HG03025 (cell line): Measurements from ENCODE around the gene MAPK9.
"Not testable (repeated sequence)": the region's sequence is repeated elsewhere in the genome, so short reads cannot be mapped to it uniquely, and the experiment has no call there.

Experiments used
- ATAC-seq: cut with Tn5 transposase; IDR thresholded peaks from one replicate; pipeline ENCODE4 v1.9.1; 2021; ENCODE audit warnings: mild to moderate bottlenecking, moderate library complexity; ENCODE audit not compliant: unreplicated experiment, low FRiP score

The MAPK9 gene

DNA sequence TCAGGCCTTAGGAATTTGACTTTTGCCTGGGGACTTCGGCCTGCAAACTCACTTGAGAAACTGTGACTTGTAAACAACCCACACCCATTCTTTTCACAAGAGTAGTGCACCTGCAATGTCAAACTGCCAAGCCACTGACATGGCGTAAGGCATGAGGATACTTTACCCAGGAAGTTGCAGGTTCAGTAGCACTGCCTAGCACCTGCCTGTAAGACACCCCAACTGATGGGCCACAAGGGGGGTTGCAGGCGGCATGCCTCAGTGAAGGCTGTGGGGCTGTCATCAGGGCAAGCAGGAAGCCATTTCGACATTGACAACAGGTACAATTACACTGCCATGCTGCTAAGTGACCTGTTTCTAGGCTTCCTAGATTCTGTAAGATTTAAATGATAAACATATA lies 41.6 kb downstream of the MAPK9 start:
- ATAC-seq: no peak

DNA sequence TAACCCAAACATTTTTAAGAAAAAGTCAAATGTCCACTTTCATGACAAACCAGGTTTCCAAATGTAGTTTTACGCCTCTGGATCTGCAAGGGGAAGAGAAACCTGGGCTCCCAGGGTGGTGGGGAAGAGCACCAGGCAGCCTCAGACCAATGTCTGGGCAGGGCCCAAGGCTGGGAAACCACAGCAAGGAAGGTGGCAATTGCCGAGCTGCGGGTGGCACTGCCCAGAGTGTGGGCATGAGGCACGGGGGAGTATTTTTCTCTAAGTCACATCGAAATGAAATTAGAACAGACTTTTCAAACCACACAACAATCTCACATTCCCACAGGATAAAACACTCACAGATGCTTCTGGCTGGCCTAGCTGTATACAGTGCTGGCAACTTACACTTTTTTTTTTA lies 50.3 kb downstream of the MAPK9 start:
- no peak for ATAC-seq

DNA sequence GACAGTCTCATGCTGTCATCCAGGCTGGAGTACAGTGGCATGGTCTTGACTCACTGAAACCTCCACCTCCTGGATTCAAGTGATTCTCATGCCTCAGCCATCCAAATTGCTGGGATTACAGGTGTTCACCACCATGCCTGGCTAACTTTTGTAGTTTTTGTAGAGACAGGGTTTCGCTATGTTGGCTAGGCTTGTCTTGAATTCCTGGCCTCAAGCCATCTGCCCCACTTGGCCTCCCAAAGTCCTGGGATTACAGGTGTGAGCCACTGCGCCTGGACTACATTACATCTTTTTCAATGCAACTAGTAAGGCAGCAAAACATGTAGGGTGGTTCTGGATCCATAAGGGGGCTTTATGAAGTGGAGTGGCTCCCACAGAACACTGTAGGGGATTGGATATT lies 53.3 kb downstream of the MAPK9 start:
- no peak for ATAC-seq

DNA sequence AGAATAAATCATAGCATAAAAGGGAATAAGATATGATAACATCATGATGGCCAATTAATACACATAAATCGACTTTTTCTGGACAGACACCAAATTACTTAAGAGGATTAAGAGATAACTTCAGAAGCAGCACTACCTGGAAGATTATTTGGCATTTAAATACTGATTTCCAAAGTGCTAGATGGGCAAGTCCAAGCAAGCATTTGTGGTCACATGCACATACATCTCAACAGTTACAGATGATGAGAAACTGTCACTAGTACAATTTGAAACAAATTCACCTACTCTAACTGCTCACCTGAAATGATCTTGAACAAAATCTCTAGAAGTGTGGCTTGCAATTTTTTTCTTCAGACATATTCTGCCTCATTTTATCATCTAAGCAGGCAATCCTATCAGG lies 56.0 kb downstream of the MAPK9 start:
- ATAC-seq: no peak

DNA sequence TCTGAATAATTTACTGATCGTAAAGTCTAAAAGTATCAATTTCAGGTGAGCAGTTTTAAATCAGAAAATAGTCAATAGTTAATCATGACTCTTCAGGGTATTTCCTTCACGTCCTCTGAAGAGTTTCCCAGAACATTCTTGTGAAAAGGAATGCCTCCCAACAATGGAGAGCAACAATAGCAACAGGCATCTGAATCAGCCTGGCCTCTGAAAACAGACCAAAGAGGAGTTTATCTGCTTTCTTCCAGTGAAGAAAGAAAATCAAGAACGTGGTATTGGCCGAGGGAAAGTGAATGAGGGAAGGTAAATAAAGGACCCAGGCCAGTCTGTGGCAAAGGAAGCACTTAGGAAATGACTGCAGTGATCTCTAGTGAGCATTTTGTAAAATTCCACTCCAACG lies 56.8 kb downstream of the MAPK9 start:
- no peak for ATAC-seq

DNA sequence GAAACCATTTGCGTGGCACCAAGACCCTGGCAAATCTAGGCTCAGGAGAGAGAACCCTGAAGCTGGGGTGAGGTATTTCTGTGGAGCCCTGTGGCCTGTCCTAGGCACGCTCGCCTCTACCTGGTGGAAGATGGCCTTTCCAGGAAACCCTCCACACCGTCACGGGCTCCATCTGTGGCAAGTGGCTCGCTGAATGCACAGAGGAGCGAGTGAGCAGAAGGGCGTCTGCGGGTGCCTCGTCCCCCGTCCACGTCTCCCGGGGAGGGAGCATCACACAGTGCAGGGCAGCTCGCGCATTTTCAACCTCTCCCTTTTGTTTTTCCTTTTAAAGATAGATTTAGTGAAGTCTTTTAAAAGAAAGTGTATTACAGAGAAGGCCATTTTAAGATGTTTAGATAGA lies 57.6 kb downstream of the MAPK9 start:
- no peak for ATAC-seq

DNA sequence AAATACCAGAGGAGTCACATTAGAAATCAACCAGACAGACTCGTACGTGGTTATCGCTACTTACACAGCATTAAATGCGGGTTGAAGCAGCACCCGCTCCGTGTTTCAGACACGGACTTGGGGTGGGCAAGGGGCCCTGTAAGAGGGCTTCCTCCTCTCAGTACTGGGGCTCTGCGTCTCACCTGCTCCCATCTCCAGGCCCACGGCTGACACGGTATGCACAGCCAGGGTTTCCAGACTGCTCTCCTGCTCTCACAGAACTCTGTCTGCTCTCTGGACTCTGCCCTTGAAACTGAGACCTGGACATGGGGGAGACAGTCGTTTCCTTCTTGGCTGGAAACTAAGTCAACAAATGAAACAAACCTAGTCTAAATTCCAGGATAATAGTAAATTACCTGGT lies 58.2 kb downstream of the MAPK9 start:
- ATAC-seq: no peak

DNA sequence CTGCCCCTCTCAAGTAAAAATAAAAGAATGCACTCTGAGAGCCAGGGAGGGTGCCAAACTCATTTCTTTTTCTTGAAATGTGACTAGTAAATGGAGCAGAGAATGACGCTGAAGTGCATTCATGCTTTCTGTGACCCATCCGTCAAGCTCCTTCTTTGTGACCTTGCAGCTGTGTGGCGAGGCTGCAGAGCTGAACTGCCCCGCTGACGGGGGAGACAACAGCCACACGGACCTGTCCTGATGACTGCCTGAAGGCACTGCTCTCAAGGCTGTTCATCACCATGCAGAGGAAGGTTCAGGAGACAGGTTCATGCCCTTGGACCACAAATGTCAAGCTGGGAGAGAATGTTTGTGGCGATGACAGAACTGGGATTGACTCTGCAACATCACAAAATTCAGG lies 61.9 kb downstream of the MAPK9 start:
- no peak for ATAC-seq

DNA sequence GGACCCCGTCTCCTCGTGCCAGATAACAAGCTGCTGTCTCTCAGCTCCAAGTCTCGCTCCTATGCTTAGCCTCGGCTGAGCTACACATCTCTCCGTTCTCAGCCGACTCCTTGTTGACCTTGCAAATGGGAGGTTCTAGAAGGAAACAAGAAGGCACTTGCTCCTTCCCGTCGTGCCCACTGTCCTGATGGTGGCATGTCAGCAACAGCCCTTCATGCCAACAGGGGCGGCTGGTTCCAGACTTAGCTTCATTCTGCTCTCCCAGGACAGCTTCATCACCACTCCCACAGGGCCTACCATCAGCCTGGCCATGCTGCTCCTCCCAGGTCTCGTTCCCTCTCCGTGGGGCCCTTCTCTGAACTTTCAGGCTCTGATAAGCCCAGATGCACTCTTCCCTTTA lies 69.8 kb downstream of the MAPK9 start:
- no peak for ATAC-seq

DNA sequence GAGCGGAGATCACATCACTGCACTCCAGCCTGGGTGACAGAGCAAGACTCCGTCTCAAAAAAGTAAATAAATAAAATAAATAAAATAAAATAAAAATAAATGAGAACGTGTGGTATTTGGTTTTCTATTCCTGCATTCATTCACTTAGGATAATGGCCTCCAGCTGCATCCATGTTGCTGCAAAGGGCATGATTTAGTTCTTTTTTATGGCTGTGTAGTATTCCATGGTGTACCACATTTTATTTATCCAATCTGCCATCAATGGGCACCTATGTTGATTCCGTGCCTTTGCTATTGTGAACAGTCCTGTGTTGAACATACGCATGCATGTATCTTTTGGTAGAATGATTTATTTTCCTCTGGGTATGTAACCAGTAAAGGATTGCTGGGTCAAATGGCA lies 74.1 kb downstream of the MAPK9 start:
- ATAC-seq: no peak

DNA sequence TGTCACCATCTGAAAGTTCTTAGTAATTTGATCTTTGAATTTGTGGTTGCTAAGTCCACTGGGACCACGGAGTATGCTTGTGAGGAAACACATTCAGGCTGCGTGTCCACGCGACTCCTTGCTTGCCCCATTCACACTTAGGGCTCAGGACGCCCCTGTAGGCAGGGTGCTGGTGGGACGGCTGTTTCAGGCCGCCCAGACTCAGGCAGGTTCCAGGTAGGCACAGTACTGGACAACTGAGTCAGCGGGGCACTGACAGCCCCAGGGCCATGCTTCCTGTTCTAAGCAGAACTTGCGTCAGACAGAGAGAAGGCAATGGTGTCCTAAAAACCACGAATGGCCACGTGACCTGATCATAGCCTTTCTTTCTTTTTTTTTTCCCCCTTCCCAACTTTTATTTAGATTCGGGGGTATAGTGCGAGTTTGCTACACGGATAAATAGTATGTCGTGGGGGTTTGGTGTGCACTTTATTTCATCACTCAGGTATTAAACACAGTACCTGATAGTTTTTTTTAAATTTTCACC lies 75.2 kb downstream of the MAPK9 start:
- no peak for ATAC-seq

DNA sequence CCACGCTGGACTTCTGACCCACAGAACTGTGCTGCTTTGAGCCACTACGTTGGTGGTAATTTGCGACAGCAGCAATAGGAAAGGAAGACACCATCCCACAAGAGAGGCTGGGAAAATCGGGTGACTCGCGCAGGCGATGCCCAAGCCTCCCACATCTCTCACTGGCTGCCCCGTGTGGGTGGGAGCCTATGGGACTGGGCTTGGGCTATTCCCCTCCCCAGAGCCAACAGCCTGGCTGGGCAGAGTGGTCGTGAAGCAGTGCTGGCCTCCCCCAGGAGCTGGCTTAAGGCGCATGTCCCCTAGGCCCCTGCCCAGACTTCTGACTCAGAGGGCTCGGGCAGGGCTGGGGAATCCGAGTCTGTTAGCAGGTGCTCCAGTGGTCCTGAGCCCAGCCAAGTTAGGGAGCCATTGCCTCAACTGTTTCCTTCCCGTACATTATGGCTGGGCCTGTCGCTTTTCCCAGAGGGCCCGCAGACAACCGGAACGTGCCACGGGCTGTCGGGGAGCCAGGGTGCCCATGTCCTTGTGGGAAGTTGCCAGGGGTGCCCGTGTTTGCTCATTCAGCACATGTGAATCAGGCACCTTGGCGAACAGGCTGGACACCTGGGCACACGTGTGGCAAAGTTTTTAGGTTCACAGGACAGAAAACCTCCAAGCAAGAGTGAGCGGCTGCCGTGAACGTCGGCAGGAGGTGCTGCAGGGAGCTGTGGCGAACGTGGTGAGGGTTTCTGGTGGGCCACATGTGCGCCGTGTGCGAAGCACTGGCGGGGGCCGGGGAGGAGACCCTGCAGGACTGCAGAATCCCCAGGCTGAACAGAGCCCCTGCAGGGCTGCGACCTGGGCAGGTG lies 75.9 kb downstream of the MAPK9 start:
- ATAC-seq: no peak

DNA sequence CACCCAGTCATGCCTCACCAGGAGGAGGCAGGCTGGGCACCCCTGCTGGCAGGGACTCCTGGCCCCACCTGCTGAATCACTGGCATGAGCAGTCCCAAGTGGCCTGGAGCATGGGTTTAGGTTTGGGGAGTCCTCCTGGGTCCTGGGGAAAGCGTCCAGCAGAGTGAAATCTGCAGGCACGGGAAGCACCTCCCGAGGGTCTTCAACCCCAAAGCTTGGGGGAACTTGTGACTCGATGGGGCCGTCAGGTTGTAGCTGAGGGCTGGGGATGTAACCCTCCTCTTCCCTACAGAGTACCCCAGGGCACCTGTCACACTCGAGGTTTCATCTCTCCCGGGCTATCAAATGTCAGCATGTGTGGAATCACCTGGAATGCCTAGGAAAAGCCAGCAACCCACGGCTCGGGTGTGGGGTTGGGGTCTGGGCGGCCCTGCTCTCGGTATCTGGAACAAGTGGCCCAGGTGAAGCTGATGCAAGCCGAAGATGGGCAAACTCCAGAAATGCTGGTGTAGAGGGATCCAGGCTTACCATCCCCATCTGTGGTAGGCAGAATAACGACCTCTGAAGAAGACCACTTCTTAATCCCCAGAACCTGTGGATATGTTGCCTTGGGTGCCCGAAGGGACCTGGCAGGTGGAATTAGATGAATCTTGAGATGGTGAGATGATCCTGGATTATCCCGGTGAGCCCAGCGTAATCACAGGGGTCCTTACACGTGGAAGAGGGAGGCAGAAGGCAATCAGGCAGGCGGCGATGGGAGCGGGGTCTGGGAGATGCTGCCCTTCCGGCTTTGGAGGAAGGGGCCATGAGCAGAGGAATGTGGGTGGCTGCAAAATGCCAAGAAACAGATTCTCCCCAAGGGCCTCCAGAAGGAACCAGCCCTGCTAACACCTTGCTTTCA lies 76.8 kb downstream of the MAPK9 start:
- ATAC-seq: no peak

DNA sequence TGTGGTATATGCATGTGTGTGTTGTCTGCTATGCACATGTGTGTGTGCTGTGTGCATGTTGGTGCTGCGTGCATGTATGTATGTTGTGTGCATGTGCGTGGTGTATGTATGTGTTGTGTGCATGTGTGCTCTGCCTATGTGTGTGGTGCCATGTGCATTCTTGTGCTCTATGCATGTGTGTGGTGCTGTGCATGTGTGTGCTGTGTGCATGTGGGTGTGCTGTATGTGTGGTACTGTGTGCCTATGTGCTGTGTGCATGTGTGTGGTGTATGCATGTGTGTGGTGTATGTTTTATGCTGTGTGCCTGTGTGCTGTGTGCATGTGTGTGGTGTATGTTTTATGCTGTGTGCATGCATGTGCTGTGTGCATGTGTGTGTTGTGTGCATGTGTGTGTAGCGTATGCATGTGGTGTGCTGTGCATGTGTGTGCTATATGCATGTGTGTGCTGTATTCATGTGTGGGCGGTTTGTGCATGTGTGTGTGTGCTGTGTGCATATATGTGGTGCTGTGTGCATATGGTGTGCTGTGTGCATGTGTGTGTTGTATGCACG lies 78.2 kb downstream of the MAPK9 start:
- no peak for ATAC-seq

DNA sequence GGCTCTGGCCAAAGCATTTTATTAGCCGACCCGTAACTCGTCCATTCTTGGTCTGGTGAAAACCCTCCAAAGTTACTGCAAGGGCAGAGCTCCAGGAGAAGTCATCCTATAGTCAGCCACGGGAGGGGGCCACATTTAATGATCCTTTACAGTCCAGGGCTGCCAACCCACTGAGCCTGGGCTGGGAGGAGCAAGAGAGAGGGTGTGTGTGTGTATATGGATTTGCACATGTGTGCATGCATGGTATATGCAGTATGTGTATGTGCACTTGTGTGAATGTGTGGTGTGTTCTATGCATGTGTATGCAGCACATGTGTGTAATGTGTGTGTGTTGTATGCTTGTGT lies 78.7 kb downstream of the MAPK9 start:
- ATAC-seq: no peak

DNA sequence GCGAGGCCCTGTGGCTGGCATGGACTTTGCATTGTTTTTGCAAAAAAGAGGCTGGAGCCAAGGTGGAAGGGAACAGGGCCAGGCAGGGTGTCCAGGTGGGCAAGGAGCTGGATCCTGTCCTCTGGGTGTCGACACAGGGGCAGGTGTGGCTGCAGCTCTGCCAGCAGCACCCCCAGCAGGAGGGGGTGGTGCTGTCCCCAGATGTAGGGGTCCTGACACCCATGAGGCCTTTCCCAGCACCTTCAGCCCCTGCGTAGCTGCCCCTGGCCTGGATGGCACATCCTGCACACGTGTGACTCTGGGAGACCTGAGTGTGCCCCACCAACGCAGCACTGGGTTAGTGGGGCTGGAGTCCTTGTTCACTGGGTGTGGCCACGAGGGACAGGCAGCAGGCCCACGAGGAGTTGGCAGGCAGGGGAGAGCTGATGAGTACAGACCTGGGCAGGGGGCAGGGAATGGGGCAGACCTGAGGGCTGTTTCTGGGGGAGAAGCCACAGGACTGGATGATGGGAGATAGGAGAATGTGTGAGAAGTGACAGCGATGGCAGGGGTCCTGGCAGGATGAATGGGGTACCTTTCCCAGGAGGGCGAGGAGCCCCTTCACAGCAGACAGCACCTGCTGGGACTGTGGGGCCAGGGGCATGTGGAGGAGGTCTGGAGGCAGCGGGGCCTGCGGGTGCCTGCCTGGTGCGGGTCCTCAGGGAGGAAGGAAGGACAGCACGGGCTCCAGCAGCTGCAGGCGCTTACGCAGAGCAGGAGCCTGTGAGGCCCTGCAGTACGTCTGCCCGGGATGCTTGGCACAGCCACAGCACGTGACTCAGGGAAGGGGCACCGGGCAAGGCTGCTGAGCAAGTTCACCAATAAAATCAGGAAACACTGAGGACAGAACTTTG lies 79.3 kb downstream of the MAPK9 start:
- no peak for ATAC-seq

DNA sequence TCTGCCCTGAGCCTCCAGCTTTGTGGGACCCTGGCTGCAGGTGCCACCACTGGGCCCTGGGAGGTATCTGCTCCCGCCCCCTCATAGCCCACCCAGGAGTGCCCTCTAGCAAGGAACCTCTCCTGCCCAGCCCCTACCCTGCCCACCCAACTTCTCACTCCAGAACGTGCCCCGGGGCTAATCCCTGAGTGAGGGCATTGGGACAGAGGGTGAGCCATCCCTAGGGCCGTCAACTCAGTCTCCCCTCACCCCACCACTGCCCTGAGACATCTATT lies 80.2 kb downstream of the MAPK9 start:
- ATAC-seq: no peak

DNA sequence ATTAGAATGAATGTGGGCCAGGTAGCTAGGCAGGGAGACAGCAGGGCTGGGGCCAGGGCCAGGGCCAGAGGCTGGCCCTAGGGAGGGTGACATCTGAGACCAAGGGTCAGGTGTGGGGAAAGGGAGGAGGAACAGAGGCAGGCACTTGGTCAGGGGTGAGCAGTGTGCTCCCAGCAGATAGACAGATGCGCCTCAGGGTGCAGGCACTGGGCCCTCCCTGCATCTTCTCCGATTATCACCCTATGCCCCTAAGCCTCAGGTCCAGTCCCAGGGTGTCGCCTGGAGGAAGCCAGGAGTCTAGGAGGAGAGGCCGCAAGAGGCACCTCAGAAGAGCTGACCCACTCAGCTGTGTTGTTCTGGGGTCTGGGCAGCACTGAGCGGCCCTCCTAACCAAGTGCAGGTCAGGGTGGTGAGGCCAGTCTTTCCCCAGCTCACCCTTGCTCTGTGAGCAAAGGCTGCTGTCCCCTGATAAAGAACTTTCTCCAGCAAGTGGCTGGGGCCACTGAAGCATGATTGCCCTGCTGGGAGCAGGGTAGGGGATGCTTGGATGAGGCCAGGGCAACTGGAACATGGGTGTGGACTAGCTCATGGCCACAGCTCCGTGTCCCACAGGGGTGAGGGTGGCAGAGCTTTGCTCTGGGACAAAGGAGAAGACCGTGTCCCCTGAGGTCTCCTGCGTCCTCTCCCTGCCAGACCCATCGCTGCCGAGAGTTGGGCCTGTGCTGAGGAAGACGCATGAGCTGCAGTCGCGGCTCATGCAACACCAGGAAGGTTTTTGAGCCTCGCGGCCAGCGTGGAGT lies 80.7 kb downstream of the MAPK9 start:
- ATAC-seq: no peak

DNA sequence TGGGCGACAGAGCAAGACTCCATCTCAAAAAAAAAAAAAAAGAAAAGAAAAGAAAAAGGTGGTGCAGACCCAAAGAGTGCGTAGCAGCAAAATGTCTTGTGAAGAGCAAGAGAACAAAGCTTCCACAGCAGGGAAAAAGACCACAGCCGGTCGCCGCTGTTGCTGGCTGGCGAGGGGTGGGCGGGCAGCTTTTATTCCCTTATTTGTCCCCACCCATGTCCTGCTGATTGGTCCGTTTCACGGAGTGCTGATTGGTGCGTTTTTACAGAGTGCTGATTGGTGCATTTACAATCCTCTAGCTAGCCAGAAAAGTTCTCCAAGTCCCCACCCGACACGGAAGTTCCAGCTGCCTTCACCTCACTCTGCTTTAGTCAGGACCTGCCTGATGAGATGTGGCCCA lies 81.8 kb downstream of the MAPK9 start:
- ATAC-seq: not testable (repeated sequence)

DNA sequence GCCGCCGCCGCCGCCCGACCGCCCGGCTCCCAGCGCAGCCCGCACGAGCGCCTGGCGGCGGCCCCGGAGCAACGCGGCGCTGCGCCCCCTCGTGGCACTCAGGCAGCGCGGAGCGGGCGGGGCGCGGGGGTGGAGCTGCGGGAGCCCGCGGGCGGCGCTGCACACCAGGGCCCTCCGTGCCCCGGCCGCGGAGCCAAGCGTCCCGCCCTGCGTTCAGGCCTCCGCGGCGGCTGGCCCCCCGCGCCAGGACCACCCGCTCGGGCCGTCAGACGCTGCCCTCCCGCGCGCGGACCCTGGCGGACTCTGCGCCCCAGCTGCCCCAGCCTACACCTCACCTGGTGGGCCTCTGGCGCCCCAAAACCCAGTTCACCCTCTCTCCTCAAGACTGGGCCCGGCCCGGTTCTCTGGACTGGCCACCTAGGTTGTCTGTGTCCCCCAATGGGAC lies 82.7 kb downstream of the MAPK9 start, which contains the start of gene RASGEF1C:
Gene RASGEF1C, minus strand, starts transcription at position 75 of the 445 bp plus-strand sequence. CDS start 71,159 bp downstream, outside the sequence.
- no peak for ATAC-seq
